MM.1S (cell line): Measurements from ENCODE around the gene DUSP9.

Source experiments
- EZH2 ChIP-seq: fragments of 300-600 bp; sonication (generic); optimal IDR thresholded peaks from 2 replicates; pipeline ENCODE3; 2017; ENCODE audit warnings: low read depth, mild to moderate bottlenecking, antibody characterized with exemption, low read length, mixed read lengths
- TF ChIP-seq, protein P1 (sequence below): fragments of 300-600 bp; sonication (generic); IDR thresholded peaks from 2 replicates; pipeline ENCODE4 v1.5.1; 2016; ENCODE audit warnings: antibody characterized with exemption, low read length, mixed read lengths

DNA sequence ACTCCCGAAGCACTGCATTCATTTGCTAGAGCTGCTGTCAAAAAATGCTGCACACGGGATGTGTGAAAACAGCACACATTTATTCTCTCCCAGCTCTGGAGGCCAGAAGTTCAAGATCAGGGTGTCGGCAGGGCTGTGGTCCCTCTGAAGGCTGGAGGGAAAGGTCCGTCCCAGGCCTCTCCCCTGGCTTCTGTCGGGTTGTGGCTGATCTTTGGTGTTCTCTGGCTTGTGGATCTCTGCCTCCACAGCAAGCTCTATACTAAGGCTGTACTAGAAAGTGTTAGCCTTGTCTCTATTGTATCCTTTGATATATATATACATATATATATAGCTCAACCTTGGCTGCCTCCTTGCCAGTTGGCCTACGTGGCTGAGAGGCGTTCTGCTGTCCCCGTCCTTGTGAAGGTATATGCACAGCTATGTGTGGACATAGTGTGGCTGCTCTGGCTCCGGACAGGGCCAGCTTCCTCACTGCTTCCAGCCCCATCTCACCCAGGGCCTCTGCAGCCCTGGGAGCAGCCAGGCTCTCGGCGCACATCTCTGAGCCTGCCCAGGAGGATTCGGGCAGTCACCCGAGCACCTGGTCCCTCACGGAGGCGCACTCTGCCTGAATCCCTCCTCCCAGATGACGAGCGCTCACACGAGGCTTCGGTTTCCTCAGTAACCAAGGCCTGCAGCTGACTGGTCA, 15.0 kb upstream of the DUSP9 start:
- TF ChIP-seq, protein P1, sequence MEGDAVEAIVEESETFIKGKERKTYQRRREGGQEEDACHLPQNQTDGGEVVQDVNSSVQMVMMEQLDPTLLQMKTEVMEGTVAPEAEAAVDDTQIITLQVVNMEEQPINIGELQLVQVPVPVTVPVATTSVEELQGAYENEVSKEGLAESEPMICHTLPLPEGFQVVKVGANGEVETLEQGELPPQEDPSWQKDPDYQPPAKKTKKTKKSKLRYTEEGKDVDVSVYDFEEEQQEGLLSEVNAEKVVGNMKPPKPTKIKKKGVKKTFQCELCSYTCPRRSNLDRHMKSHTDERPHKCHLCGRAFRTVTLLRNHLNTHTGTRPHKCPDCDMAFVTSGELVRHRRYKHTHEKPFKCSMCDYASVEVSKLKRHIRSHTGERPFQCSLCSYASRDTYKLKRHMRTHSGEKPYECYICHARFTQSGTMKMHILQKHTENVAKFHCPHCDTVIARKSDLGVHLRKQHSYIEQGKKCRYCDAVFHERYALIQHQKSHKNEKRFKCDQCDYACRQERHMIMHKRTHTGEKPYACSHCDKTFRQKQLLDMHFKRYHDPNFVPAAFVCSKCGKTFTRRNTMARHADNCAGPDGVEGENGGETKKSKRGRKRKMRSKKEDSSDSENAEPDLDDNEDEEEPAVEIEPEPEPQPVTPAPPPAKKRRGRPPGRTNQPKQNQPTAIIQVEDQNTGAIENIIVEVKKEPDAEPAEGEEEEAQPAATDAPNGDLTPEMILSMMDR, result no peak
- no peak for TF ChIP-seq EZH2
